Effector CD4-positive, alpha-beta T cell (primary cell): ENCODE measurements around the gene TCN2.
"Not testable (repeated sequence)": the region's sequence is repeated elsewhere in the genome, so short reads cannot be mapped to it uniquely, and the experiment has no call there.

Experiments
- DNase-seq: peaks from one replicate; pipeline ENCODE4 v3.0.0-alpha.2; 2020

Gene TCN2

GRCh38 chr22:30578481-30578880 is 28.5 kb upstream of the TCN2 start:
- DNase-seq, result no peak

GRCh38 chr22:30580896-30581295 is 26.1 kb upstream of the TCN2 start:
- no peak for DNase-seq

GRCh38 chr22:30582051-30582450 is 24.9 kb upstream of the TCN2 start:
- DNase-seq, result no peak

- DNase-seq, result no peak
Measured at GRCh38 chr22:30582788-30583545, 24.0 kb upstream of the TCN2 start.

GRCh38 chr22:30584441-30584840 is 22.5 kb upstream of the TCN2 start:
- no peak for DNase-seq

GRCh38 chr22:30586414-30586813 is 20.6 kb upstream of the TCN2 start:
- no peak for DNase-seq

- no peak for DNase-seq
Measured at GRCh38 chr22:30591191-30591587, 15.8 kb upstream of the TCN2 start.

GRCh38 chr22:30591588-30592359 is 15.2 kb upstream of the TCN2 start, which contains the start of gene PES1:
PES1 (minus strand) TSS chr22:30591910; CDS start chr22:30591833, 77 bp downstream.
- DNase-seq, result peak; percentile 94

- not testable (repeated sequence) for DNase-seq
Measured at GRCh38 chr22:30592360-30592713, 14.6 kb upstream of the TCN2 start.

- DNase-seq, result no peak
Measured at GRCh38 chr22:30596199-30596598, 10.8 kb upstream of the TCN2 start.

GRCh38 chr22:30596886-30597285 is 10.1 kb upstream of the TCN2 start:
- DNase-seq, result no peak

GRCh38 chr22:30598986-30599385 is 8.0 kb upstream of the TCN2 start:
- DNase-seq, result no peak

- DNase-seq, result no peak
Measured at GRCh38 chr22:30600921-30601320, 6.1 kb upstream of the TCN2 start.

GRCh38 chr22:30601464-30601863 is 5.5 kb upstream of the TCN2 start:
- no peak for DNase-seq

GRCh38 chr22:30602049-30602448 is 4.9 kb upstream of the TCN2 start:
- DNase-seq, result no peak

GRCh38 chr22:30603801-30604200 is 3.2 kb upstream of the TCN2 start:
- DNase-seq, result no peak

- no peak for DNase-seq
Measured at GRCh38 chr22:30604723-30605122, 2.3 kb upstream of the TCN2 start.

- peak; percentile 15 for DNase-seq
Measured at GRCh38 chr22:30605449-30606110, 1.4 kb upstream of the TCN2 start.

GRCh38 chr22:30607300-30607930 is 441 bp downstream of the TCN2 start:
- DNase-seq, result no peak

- no peak for DNase-seq
Measured at GRCh38 chr22:30607939-30608338, 965 bp downstream of the TCN2 start.

- no peak for DNase-seq
Measured at GRCh38 chr22:30609260-30610185, 2.5 kb downstream of the TCN2 start.

- no peak for DNase-seq
Measured at GRCh38 chr22:30610299-30610698, 3.3 kb downstream of the TCN2 start.
